Hematopoietic multipotent progenitor cell (in vitro differentiated cells): ENCODE measurements around the gene KLRG1. TPM values are rescaled to one million over a fixed set of nuclear protein-coding genes. Genes with fewer than 3 reads are reported as not detected.
A peak's percentile ranks its signal among the peaks of the same experiment; 100 is the strongest.

Experiments
- DNase-seq, 3 donors: peaks; one replicate each; pipeline ENCODE4 v3.0.0-alpha.2; 2011 to 2015; ENCODE audit warnings: low read depth in 2 of 3, low spot score in 2 of 3
- total RNA-seq: library from RNA; depleted of rRNA; stranded (reverse); fragments of >200 nt; gene quantifications from one replicate; pipeline ENCODE4 v1.2.3, GENCODE V29; 2012

KLRG1 gene
- 27.7 TPM for total RNA-seq

GRCh38 chr12:8989413-8989812, at the start of gene KLRG1:
Gene KLRG1, plus strand, starts transcription at chr12:8989546. Its CDS starts 90 bp downstream, at chr12:8989636.
- peak in 2 of 3 donors; percentile 57 to 92 for DNase-seq

GRCh38 chr12:8941691-8942478, 47.5 kb upstream of the KLRG1 start:
- DNase-seq = no peak

GRCh38 chr12:8943565-8944186, 45.7 kb upstream of the KLRG1 start:
- no peak for DNase-seq

GRCh38 chr12:8946733-8947132, 42.6 kb upstream of the KLRG1 start:
- no peak for DNase-seq

GRCh38 chr12:8947737-8948136, 41.6 kb upstream of the KLRG1 start:
- no peak for DNase-seq

GRCh38 chr12:8948701-8949341, 40.5 kb upstream of the KLRG1 start:
- peak in 2 of 3 donors; percentile 37 to 46 for DNase-seq

GRCh38 chr12:8949342-8950220, 39.8 kb upstream of the KLRG1 start, which contains the start of gene M6PR:
Gene M6PR, minus strand, starts transcription at chr12:8949645. Its CDS starts 3,241 bp downstream, at chr12:8946404.
- DNase-seq = peak; percentile 79 to 97 (median 95)

GRCh38 chr12:8950221-8950527, 39.2 kb upstream of the KLRG1 start:
- no peak for DNase-seq

GRCh38 chr12:8950702-8951478, 38.5 kb upstream of the KLRG1 start:
- DNase-seq = peak in 2 of 3 donors; percentile 26 to 55

GRCh38 chr12:8951744-8952143, 37.6 kb upstream of the KLRG1 start:
- no peak for DNase-seq

- peak in 1 of 3 donors; percentile 48 for DNase-seq
Measured at GRCh38 chr12:8953773-8954402, 35.5 kb upstream of the KLRG1 start.

- no peak for DNase-seq
Measured at GRCh38 chr12:8956073-8956472, 33.3 kb upstream of the KLRG1 start.

GRCh38 chr12:8956772-8957171, 32.6 kb upstream of the KLRG1 start:
- no peak for DNase-seq

- DNase-seq = no peak
Measured at GRCh38 chr12:8957561-8957960, 31.8 kb upstream of the KLRG1 start.

GRCh38 chr12:8958066-8958465, 31.3 kb upstream of the KLRG1 start:
- no peak for DNase-seq

GRCh38 chr12:8960176-8960575, 29.2 kb upstream of the KLRG1 start:
- no peak for DNase-seq

- DNase-seq = no peak
Measured at GRCh38 chr12:8968761-8969160, 20.6 kb upstream of the KLRG1 start.

- no peak for DNase-seq
Measured at GRCh38 chr12:8969861-8970411, 19.4 kb upstream of the KLRG1 start.

GRCh38 chr12:8970432-8970831, 18.9 kb upstream of the KLRG1 start:
- no peak for DNase-seq
